GM12875 (cell line): Measurements from ENCODE around the gene SPA17.

Source experiments
- H3K4me3 ChIP-seq: one replicate; pipeline ENCODE4 v1.5.1; 2011; ENCODE audit warnings: low read depth, low read length, control low read depth
- TF ChIP-seq, protein P1 (sequence below): IDR thresholded peaks from 2 replicates; pipeline ENCODE4 v1.5.1; 2011; ENCODE audit warnings: low read depth, mild to moderate bottlenecking, control low read depth, inconsistent platforms, low read length, moderate library complexity, borderline replicate concordance; ENCODE audit not compliant: insufficient read depth

Gene SPA17

DNA sequence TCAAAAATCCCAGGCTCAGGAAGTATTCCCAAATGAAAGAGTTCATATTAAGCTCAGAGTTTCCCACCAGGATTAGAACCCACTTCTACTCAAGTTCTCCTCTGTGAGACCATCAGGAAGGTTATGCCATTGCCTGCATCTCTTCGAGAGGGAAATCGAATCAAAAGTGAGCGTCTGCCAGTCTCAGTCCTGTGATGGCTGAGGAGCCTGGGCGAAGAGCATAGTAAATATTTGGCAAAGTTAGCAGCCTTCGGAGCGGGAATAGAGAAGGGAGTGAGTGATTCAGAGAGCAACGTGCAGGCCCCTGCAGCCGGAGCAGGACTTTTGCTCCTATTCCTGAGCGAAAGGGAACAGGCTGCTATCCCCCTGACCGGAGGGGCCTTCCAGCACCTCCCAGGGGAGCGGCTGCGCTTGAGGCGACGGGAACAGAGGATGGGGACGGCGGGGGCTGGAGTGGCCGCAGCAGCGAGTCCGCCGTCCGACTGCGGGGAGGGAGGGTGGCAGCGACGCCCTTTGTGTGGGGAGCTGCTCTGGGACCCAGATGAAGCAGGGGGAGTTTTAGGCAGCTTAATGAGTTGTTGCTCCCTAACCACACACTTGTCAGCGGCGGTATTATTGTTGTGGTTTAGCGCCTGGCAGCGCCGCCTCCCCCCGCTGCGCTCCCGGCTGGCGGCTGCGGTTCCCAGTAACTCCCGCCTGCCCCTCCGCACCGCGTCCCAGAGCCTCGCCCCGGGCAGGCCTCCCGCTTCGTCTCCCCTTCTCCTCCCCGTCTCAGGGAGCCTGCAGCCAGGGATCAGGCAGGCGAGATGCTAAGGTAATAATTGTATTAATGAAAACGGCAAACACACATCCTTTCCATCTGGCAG is 44.3 kb downstream of the SPA17 start:
- TF ChIP-seq, protein P1, sequence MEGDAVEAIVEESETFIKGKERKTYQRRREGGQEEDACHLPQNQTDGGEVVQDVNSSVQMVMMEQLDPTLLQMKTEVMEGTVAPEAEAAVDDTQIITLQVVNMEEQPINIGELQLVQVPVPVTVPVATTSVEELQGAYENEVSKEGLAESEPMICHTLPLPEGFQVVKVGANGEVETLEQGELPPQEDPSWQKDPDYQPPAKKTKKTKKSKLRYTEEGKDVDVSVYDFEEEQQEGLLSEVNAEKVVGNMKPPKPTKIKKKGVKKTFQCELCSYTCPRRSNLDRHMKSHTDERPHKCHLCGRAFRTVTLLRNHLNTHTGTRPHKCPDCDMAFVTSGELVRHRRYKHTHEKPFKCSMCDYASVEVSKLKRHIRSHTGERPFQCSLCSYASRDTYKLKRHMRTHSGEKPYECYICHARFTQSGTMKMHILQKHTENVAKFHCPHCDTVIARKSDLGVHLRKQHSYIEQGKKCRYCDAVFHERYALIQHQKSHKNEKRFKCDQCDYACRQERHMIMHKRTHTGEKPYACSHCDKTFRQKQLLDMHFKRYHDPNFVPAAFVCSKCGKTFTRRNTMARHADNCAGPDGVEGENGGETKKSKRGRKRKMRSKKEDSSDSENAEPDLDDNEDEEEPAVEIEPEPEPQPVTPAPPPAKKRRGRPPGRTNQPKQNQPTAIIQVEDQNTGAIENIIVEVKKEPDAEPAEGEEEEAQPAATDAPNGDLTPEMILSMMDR, result no peak
- no peak overlapping the region for H3K4me3 ChIP-seq

DNA sequence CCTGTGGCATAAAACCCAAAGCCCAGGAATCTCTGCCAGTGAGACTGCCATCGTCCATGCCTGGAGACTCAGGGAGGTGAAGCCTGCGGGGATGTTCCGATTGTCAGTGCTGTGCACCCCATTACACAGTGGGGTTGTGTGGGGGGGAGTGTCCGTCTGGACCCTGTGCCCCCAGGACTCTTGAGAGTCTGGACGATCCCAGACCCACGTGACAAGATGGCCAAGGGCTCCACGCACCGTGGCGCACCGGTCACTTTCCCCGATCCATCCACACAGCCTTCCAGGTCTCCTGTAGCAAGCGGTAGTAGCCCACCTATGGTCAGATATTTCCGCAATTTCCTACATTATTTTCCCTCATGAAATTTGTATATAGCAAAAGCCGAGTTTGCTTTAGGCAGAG is 45.1 kb downstream of the SPA17 start:
- no peak overlapping the region for H3K4me3 ChIP-seq
- TF ChIP-seq, protein P1, result no peak

DNA sequence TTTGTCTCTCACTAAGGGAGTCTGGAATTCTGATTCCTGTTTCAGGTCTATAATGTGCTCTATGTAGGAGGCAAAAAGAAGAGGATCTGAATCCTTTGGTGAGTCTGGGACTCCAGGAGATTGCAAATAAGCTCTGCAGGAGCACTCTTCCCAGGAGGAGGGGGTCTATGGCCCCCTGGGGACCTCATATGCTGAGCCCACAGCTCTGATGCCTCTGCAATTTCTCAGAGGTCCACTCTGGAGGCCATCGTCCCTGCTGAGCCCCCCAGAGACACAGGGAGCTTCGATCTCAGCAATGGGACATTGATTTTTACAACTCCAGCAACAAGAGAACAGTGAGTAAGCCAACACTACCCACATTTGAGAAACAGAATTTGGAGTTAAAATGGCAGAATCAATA is 45.8 kb downstream of the SPA17 start:
- TF ChIP-seq, protein P1, result no peak
- H3K4me3 ChIP-seq, result no peak overlapping the region

DNA sequence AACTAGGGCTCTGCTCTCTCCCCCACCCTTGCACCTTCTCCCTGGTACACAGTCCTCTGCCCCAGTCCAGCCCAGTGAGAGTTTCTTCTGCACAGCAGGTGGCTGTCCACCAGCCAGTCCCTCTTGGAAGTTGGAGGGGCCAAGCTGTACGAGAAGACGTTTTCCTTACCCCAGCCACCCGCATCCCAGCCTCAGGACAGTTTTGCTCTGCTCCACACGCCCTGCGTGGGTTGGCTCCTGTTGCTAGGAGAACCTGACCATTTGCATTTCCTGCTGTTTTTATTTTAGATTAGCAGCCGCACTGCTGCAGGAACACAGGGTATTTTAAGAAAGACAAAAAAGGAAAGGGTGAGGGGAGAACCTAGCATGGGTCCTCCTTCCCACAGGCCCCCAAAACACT is 48.5 kb downstream of the SPA17 start:
- H3K4me3 ChIP-seq, result no peak overlapping the region
- TF ChIP-seq, protein P1, result no peak

DNA sequence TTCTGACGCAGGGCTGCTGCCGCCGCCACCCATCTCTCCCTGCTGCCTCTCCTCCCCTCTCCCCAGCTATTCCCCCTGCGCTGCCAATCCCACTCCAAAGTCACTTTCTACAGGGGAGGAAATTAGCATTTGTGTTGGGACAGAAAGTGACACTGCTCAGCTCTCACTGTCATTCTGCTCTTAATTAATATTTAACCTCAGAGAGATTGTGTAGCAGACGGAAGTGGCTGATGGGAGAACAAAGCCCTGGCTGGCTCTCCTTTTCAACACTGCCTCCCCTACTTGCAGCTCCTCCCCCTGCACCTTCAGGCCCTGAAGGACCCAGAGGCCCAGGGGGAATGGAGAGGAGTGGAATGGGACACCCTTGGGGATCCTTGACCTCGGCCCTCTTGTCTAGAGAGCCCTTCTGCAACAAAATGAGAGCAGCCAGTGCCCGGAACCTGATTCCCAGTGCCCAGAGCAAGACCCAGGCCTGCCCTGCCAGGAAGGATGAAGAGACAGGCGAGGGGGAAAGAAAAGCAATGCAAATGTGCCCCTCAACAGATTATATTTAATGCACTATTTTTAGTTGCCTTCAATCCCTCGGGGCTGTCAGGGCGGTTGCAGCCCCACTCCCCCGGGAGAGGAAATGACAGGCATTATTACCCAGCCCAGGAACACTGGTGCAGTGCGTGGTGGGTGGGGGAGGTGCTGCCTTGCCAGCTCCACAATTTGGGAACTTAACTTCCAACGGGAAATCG is 51.4 kb downstream of the SPA17 start:
- H3K4me3 ChIP-seq, result no peak overlapping the region
- TF ChIP-seq, protein P1, result no peak

DNA sequence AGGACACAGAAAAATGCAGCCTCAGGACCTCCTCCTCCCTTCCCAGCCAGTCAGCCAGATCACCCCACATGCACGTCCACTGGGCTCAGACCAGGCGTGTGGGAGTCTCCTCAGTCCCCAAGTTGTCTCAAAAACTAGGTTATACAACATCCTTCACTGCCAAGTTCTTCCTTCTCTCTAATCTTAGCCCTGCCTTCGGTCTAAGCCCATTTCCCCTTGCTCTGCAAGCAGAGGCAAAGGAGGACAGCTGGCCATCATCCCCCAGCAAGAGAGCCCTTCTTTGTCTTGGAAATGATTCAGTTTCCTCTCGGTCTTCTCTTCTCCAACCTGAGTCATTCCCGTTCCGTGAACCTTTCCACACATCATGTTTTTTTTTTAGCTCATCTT is 52.0 kb downstream of the SPA17 start:
- TF ChIP-seq, protein P1, result no peak
- no peak overlapping the region for H3K4me3 ChIP-seq
